ENCODE results near the gene CALHM4. TPM values are rescaled to one million over a fixed set of nuclear protein-coding genes. Genes with fewer than 3 reads are reported as not detected.

Gene CALHM4
- total and polyA plus RNA-seq, 2 of the 13 experiments (the other 11 are each of a cell fraction or from before 2014, with no cell fraction given): not detected

DNA sequence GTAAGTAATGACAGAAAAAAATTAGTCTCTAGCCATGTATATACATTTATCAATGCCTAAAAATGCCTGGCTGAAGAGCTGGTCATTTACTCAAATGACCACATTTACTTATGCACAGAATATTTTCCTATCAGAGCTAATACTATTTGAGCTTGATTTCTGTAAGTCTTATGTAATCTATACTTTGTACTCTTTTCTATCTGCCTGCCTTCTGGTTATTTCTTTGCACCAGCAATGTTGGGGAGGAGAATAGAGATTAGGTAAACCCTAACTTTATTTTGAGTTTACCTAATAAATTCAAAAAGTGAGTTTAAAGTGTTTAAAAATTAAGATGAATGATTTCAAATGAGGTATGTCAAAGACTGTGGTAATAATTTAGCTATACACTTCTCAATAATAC, 38.4 kb upstream of the CALHM4 start:
- ChIA-PET CTCF (ENCODE audit: low intra/inter-chr PET ratio, low total read pairs) (no interaction called here), POLR2A (no interaction called here)
- Histone ChIP-seq H3K27ac (ENCODE audit: extremely low read length, insufficient read depth, low read length) (no peak overlapping the region), H3K4me3 (replicated peaks in 1 of 3; ENCODE audit: insufficient read depth in 1 of 3, low read depth in 2 of 3, low read length in 3 of 3) (no peak overlapping the region), H3K9ac (ENCODE audit: insufficient read depth, low read depth, low read length) (no peak overlapping the region), H3K36me3 (replicated peaks in 1 of 2; ENCODE audit: control insufficient read depth in 1 of 2, insufficient read depth in 2 of 2, low read length in 2 of 2) (no peaks in the 10 kb centered on the region), H2AFZ (ENCODE audit: low read length) (no peak overlapping the region), H3K27me3 (ENCODE audit: control insufficient read depth in 1 of 2, insufficient read depth in 2 of 2, low read length in 2 of 2) (no peaks in the 10 kb centered on the region), H4K20me1 (ENCODE audit: insufficient read depth, low read length) (no peaks in the 10 kb centered on the region), H3K4me2 (ENCODE audit: low read depth, low read length) (no peak overlapping the region), H3K79me2 (ENCODE audit: insufficient read depth, low read length) (no peaks in the 10 kb centered on the region), H3K9me3 (ENCODE audit: low read length) (no peaks in the 10 kb centered on the region), H3K4me1 (ENCODE audit: insufficient read depth, low read length) (no peaks in the 10 kb centered on the region)
- BruUV-seq (replicated peaks): no TSS peak
- DNase-seq (ENCODE audit: low spot score) (no peak), ATAC-seq (no peak), FAIRE-seq (no peak)
- in situ Hi-C loops (cut with HindIII; ENCODE audit: extremely low pct_ligation_motif_present, low pct_unique_long_range_greater_than_20kb) (no loop called here), intact Hi-C loops (cut with micrococcal nuclease; ENCODE audit: unreplicated experiment) (no loop called here)
- no peak for TF ChIP-seq PAF1 (CRISPR knock-in tag; IDR thresholded peaks at IDR 0.05)
- no peak for TF ChIP-seq ZNF550 (CRISPR knock-in tag; IDR thresholded peaks at IDR 0.05; ENCODE audit: borderline replicate concordance)
- TF ChIP-seq CBFB (CRISPR knock-in tag; IDR thresholded peaks at IDR 0.05): no peak
- TF ChIP-seq, protein P1, sequence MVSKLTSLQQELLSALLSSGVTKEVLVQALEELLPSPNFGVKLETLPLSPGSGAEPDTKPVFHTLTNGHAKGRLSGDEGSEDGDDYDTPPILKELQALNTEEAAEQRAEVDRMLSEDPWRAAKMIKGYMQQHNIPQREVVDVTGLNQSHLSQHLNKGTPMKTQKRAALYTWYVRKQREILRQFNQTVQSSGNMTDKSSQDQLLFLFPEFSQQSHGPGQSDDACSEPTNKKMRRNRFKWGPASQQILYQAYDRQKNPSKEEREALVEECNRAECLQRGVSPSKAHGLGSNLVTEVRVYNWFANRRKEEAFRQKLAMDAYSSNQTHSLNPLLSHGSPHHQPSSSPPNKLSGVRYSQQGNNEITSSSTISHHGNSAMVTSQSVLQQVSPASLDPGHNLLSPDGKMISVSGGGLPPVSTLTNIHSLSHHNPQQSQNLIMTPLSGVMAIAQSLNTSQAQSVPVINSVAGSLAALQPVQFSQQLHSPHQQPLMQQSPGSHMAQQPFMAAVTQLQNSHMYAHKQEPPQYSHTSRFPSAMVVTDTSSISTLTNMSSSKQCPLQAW (CRISPR knock-in tag; IDR thresholded peaks at IDR 0.05): no peak
- no peak for TF ChIP-seq DNMT3B (CRISPR knock-in tag; conservative IDR thresholded peaks at IDR 0.05)
- TF ChIP-seq RXRA (CRISPR knock-in tag; IDR thresholded peaks at IDR 0.05): no peak
- no peak for TF ChIP-seq DMAP1 (CRISPR knock-in tag; IDR thresholded peaks at IDR 0.05)
- TF ChIP-seq ZFY (CRISPR knock-in tag; IDR thresholded peaks at IDR 0.05): no peak
- TF ChIP-seq ZNF841 (CRISPR knock-in tag; IDR thresholded peaks at IDR 0.05; ENCODE audit: borderline replicate concordance): no peak
- TF ChIP-seq HOXA3 (CRISPR knock-in tag; IDR thresholded peaks at IDR 0.05): no peak
- TF ChIP-seq KDM3A (CRISPR knock-in tag; IDR thresholded peaks at IDR 0.05; ENCODE audit: low read depth): no peak
- no peak for TF ChIP-seq NCOA2 (CRISPR knock-in tag; IDR thresholded peaks at IDR 0.05)
- no peak for TF ChIP-seq ZSCAN12 (CRISPR knock-in tag; IDR thresholded peaks at IDR 0.05)
- TF ChIP-seq ARNT2 (CRISPR knock-in tag; IDR thresholded peaks at IDR 0.05; ENCODE audit: low read depth): no peak
- no peak for TF ChIP-seq RBFOX2 (IDR thresholded peaks at IDR 0.05; ENCODE audit: low read depth, low read length)
- no peak for TF ChIP-seq PHF20 (CRISPR knock-in tag; IDR thresholded peaks at IDR 0.05)
- no peak for TF ChIP-seq ZNF773 (CRISPR knock-in tag; IDR thresholded peaks at IDR 0.05; ENCODE audit: borderline replicate concordance)
- TF ChIP-seq PHF5A (CRISPR knock-in tag; IDR thresholded peaks at IDR 0.05; ENCODE audit: low read depth, unreplicated experiment): no peak
- TF ChIP-seq ZNF317 (CRISPR knock-in tag; IDR thresholded peaks at IDR 0.05): no peak
- TF ChIP-seq, protein P2, sequence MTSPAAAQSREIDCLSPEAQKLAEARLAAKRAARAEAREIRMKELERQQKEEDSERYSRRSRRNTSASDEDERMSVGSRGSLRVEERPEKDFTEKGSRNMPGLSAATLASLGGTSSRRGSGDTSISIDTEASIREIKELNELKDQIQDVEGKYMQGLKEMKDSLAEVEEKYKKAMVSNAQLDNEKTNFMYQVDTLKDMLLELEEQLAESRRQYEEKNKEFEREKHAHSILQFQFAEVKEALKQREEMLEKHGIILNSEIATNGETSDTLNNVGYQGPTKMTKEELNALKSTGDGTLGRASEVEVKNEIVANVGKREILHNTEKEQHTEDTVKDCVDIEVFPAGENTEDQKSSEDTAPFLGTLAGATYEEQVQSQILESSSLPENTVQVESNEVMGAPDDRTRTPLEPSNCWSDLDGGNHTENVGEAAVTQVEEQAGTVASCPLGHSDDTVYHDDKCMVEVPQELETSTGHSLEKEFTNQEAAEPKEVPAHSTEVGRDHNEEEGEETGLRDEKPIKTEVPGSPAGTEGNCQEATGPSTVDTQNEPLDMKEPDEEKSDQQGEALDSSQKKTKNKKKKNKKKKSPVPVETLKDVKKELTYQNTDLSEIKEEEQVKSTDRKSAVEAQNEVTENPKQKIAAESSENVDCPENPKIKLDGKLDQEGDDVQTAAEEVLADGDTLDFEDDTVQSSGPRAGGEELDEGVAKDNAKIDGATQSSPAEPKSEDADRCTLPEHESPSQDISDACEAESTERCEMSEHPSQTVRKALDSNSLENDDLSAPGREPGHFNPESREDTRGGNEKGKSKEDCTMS (CRISPR knock-in tag; conservative IDR thresholded peaks at IDR 0.05): no peak
